ENCODE measurements around the gene TPO. TPM values are rescaled to one million over a fixed set of nuclear protein-coding genes. Genes with fewer than 3 reads are reported as not detected.

Gene TPO
- total RNA-seq, 5 donors from 2014 or later (not counting 1 experiment from before 2014, with no cell fraction given) = 0.18 to 0.26 TPM; not detected in 3

DNA sequence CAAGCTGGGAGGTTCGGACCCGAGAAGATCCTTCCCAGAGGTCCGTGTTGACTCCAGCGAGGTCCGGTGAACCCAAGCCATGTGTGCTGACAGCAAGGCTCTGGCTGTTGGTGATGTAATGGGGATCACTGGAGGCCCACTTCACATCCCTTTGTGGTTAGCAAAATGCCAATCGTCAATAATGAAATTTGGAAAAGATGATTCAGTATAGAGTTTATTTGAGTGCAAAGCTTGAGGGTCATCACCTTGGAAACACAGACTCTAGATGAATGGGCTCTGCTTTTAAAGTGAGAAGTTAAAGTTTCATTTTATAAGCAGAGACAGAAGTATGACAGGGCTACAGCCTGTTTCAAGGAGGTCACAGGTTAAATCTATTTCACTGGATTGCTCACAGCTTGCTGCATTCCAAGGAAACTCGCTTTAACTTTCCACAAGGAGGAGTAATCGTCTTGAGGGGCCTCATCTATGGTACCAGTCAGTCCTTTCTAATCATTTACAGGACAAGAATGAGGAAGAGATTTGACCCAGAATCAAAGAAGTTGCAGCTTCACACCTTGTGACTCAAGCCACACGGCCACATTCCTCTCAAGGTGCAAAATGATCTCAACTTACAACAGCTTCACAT lies 140.5 kb downstream of the TPO start:
- no peak overlapping the region for H3K27ac Mint-ChIP-seq
- Histone ChIP-seq H3K27ac (ENCODE audit: low read length) (no peak overlapping the region), H3K36me3 (ENCODE audit: control insufficient read depth in 2 of 2, extremely low read depth in 1 of 2, insufficient read depth in 1 of 2, low read length in 1 of 2) (no peaks in the 10 kb centered on the region), H3K4me3 (ENCODE audit: control insufficient read depth in 1 of 2, extremely low read depth in 1 of 2, low read length in 1 of 2) (no peak overlapping the region), H3K27me3 (replicated peaks in 1 of 2; ENCODE audit: control insufficient read depth in 2 of 2, extremely low read depth in 1 of 2, insufficient read depth in 2 of 2, low read length in 1 of 2) (peaks cover 0 to 28% of the 10 kb centered on the region in 2 experiments), H3K4me1 (ENCODE audit: control insufficient read depth in 1 of 2, extremely low read depth in 1 of 2, insufficient read depth in 2 of 2, low read length in 2 of 2) (peaks cover 0 to 8% of the 10 kb centered on the region in 2 experiments), H3K9me3 (no peaks in the 10 kb centered on the region)
- CTCF ChIA-PET = interaction anchor here (0.5 to 1.7 kb wide), 4 partner anchors 7 to 461 kb away, joined by 3 to 5 read pairs (median 3); no protein-coding TSS in a partner anchor
- ATAC-seq (replicated peaks in 1 of 4) (no peak), DNase-seq (no peak)
- H3K4me3 Mint-ChIP-seq = no peak overlapping the region
- H3K4me1 Mint-ChIP-seq = peaks cover 4 to 6% (median 5%) of the 10 kb centered on the region in 3 donors
- no peaks in the 10 kb centered on the region for H3K9me3 Mint-ChIP-seq
- WGBS (ENCODE audit: insufficient coverage) = 65% methylated on average over 7 of the region's 9 CpGs
- H3K27me3 Mint-ChIP-seq = peaks cover 2 to 5% of the 10 kb centered on the region in 2 donors
- no peaks in the 10 kb centered on the region for H3K36me3 Mint-ChIP-seq
- POLR2A ChIA-PET = no interaction called here

- 89% methylated on average over 4 of the region's 9 CpGs for WGBS (ENCODE audit: insufficient coverage)
- H3K27me3 Mint-ChIP-seq = peaks cover 0 to 5% of the 10 kb centered on the region in 2 donors
- H3K4me1 ChIP-seq (ENCODE audit: control insufficient read depth in 1 of 2, extremely low read depth in 1 of 2, insufficient read depth in 2 of 2, low read length in 2 of 2) = no peaks in the 10 kb centered on the region
- no peak overlapping the region for H3K4me3 ChIP-seq (ENCODE audit: control insufficient read depth in 1 of 2, extremely low read depth in 1 of 2, low read length in 1 of 2)
- no peak for ATAC-seq (replicated peaks in 1 of 4)
- H3K36me3 ChIP-seq (ENCODE audit: control insufficient read depth in 2 of 2, extremely low read depth in 1 of 2, insufficient read depth in 1 of 2, low read length in 1 of 2) = no peaks in the 10 kb centered on the region
- no peaks in the 10 kb centered on the region for H3K9me3 ChIP-seq
- no peaks in the 10 kb centered on the region for H3K9me3 Mint-ChIP-seq
- peaks cover 0 to 4% (median 0%) of the 10 kb centered on the region in 3 donors for H3K4me1 Mint-ChIP-seq
- CTCF ChIA-PET = no interaction called here
- H3K27me3 ChIP-seq (replicated peaks in 1 of 2; ENCODE audit: control insufficient read depth in 2 of 2, extremely low read depth in 1 of 2, insufficient read depth in 2 of 2, low read length in 1 of 2) = peaks cover 0 to 19% of the 10 kb centered on the region in 2 experiments
- H3K27ac Mint-ChIP-seq = no peak overlapping the region
- DNase-seq = no peak
- H3K36me3 Mint-ChIP-seq = no peaks in the 10 kb centered on the region
- POLR2A ChIA-PET = no interaction called here
- no peak overlapping the region for H3K27ac ChIP-seq (ENCODE audit: low read length)
- H3K4me3 Mint-ChIP-seq = no peak overlapping the region
Measured at GRCh38 chr2:1556286-1556685, 143.0 kb downstream of the TPO start.

- POLR2A ChIA-PET = no interaction called here
- CTCF ChIA-PET = no interaction called here
- no peak for ATAC-seq (replicated peaks in 1 of 4)
Measured at GRCh38 chr2:1556776-1557466, 143.7 kb downstream of the TPO start.

GRCh38 chr2:1557467-1557820 lies 144.2 kb downstream of the TPO start:
- CTCF ChIA-PET = no interaction called here
- no peaks in the 10 kb centered on the region for H3K36me3 Mint-ChIP-seq
- POLR2A ChIA-PET = no interaction called here
- Histone ChIP-seq H3K4me3 (ENCODE audit: control insufficient read depth in 1 of 2, extremely low read depth in 1 of 2, low read length in 1 of 2) (no peak overlapping the region), H3K4me1 (ENCODE audit: control insufficient read depth in 1 of 2, extremely low read depth in 1 of 2, insufficient read depth in 2 of 2, low read length in 2 of 2) (no peaks in the 10 kb centered on the region), H3K9me3 (no peaks in the 10 kb centered on the region), H3K27ac (ENCODE audit: low read length) (no peak overlapping the region), H3K36me3 (ENCODE audit: control insufficient read depth in 2 of 2, extremely low read depth in 1 of 2, insufficient read depth in 1 of 2, low read length in 1 of 2) (no peaks in the 10 kb centered on the region), H3K27me3 (replicated peaks in 1 of 2; ENCODE audit: control insufficient read depth in 2 of 2, extremely low read depth in 1 of 2, insufficient read depth in 2 of 2, low read length in 1 of 2) (peaks cover 0 to 16% of the 10 kb centered on the region in 2 experiments)
- H3K27me3 Mint-ChIP-seq = no peaks in the 10 kb centered on the region
- no peak for DNase-seq
- ATAC-seq (replicated peaks in 1 of 4) = no peak
- H3K9me3 Mint-ChIP-seq = no peaks in the 10 kb centered on the region
- H3K27ac Mint-ChIP-seq = no peak overlapping the region
- 92% methylated on average over 2 of the region's 11 CpGs for WGBS (ENCODE audit: insufficient coverage)
- H3K4me3 Mint-ChIP-seq = no peak overlapping the region
- H3K4me1 Mint-ChIP-seq = peaks cover 0 to 6% (median 0%) of the 10 kb centered on the region in 3 donors

More at GRCh38 chr2:1556776-1557466, 143.7 kb downstream of the TPO start:
- H3K9me3 ChIP-seq = no peaks in the 10 kb centered on the region
- Mint-ChIP-seq H3K27me3 (peaks cover 0 to 4% of the 10 kb centered on the region in 2 donors), H3K36me3 (no peaks in the 10 kb centered on the region), H3K4me1 (peaks cover 0 to 6% (median 0%) of the 10 kb centered on the region in 3 donors), H3K9me3 (no peaks in the 10 kb centered on the region), H3K27ac (no peak overlapping the region), H3K4me3 (no peak overlapping the region)
- no peak overlapping the region for H3K27ac ChIP-seq (ENCODE audit: low read length)
- 89% methylated on average over 10 of the region's 13 CpGs for WGBS (ENCODE audit: insufficient coverage)
- H3K36me3 ChIP-seq (ENCODE audit: control insufficient read depth in 2 of 2, extremely low read depth in 1 of 2, insufficient read depth in 1 of 2, low read length in 1 of 2) = no peaks in the 10 kb centered on the region
- H3K27me3 ChIP-seq (replicated peaks in 1 of 2; ENCODE audit: control insufficient read depth in 2 of 2, extremely low read depth in 1 of 2, insufficient read depth in 2 of 2, low read length in 1 of 2) = peaks cover 0 to 16% of the 10 kb centered on the region in 2 experiments
- H3K4me3 ChIP-seq (ENCODE audit: control insufficient read depth in 1 of 2, extremely low read depth in 1 of 2, low read length in 1 of 2) = no peak overlapping the region
- H3K4me1 ChIP-seq (ENCODE audit: control insufficient read depth in 1 of 2, extremely low read depth in 1 of 2, insufficient read depth in 2 of 2, low read length in 2 of 2) = no peaks in the 10 kb centered on the region
- DNase-seq = no peak

DNA sequence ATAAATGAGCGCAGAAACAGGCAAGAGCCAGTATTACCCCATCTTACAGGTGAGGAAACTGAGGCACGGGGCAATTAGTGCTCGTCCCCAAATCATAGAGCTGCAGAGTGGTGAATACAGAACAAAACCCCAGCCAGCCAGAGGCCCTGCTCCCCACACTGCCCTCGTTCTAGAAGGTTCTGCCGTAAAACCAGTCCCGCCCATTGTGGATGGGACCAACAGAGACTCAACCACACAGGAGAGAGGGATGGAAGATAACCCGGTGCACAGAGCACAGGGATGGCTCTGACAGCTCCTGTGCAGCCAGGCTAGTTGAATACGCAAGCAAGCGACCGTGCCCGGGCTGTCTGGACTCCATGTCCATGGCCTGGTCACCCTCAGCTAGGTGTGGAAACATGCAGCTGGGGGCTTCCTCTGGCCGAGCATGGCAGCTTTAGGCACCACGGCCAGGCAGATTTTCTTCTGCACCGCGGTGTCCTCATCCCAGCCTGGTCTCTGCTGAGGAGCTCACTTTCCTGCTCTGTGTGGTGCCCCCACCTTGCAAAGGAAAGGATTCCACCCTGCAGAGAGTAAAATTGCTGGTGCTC lies 146.4 kb downstream of the TPO start:
- Histone ChIP-seq H3K27me3 (replicated peaks in 1 of 2; ENCODE audit: control insufficient read depth in 2 of 2, extremely low read depth in 1 of 2, insufficient read depth in 2 of 2, low read length in 1 of 2) (peaks cover 0 to 26% of the 10 kb centered on the region in 2 experiments), H3K36me3 (ENCODE audit: control insufficient read depth in 2 of 2, extremely low read depth in 1 of 2, insufficient read depth in 1 of 2, low read length in 1 of 2) (no peaks in the 10 kb centered on the region), H3K9me3 (no peaks in the 10 kb centered on the region), H3K27ac (ENCODE audit: low read length) (no peak overlapping the region), H3K4me1 (ENCODE audit: control insufficient read depth in 1 of 2, extremely low read depth in 1 of 2, insufficient read depth in 2 of 2, low read length in 2 of 2) (peaks cover 6 to 17% of the 10 kb centered on the region in 2 experiments), H3K4me3 (ENCODE audit: control insufficient read depth in 1 of 2, extremely low read depth in 1 of 2, low read length in 1 of 2) (no peak overlapping the region)
- Mint-ChIP-seq H3K9me3 (no peaks in the 10 kb centered on the region), H3K36me3 (no peaks in the 10 kb centered on the region), H3K27me3 (no peaks in the 10 kb centered on the region), H3K4me1 (peaks cover 20 to 23% (median 22%) of the 10 kb centered on the region in 3 donors), H3K27ac (no peak overlapping the region), H3K4me3 (no peak overlapping the region)
- ChIA-PET CTCF (interaction anchor here in 1 of 2 donors (1.6 kb wide), 1 partner anchor 9 kb away, joined by 3 read pairs; no protein-coding TSS in a partner anchor), POLR2A (interaction anchor here in 1 of 2 donors (0.6 kb wide), 1 partner anchor 569 kb away, joined by 4 read pairs; no protein-coding TSS in a partner anchor)
- no peak for ATAC-seq (replicated peaks in 1 of 4)
- WGBS (ENCODE audit: insufficient coverage) = 90% methylated on average over 15 of the region's 15 CpGs
- DNase-seq = no peak

DNA sequence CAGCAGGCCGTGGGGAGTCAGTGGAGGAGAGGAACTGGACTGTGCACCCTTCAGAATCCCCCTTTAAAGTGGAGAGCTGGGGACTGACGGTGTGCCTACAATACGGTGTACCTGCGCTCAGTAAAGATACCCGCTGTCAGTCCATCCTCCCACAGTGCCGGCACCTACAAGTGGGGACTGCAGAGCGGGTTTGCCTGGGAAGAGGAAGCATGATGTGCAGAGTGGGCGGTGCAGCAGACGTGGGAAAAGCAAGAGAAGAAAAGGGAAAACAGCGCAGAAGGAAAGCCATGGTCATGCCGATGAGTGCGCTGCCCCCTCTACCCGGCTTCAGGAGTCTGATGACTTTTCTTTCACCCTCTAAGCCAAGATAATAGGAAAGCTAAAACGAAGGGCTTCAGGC lies 148.0 kb downstream of the TPO start:
- Histone ChIP-seq H3K27me3 (replicated peaks in 1 of 2; ENCODE audit: control insufficient read depth in 2 of 2, extremely low read depth in 1 of 2, insufficient read depth in 2 of 2, low read length in 1 of 2) (peaks cover 0 to 26% of the 10 kb centered on the region in 2 experiments), H3K4me3 (ENCODE audit: control insufficient read depth in 1 of 2, extremely low read depth in 1 of 2, low read length in 1 of 2) (no peak overlapping the region), H3K27ac (ENCODE audit: low read length) (no peak overlapping the region), H3K4me1 (ENCODE audit: control insufficient read depth in 1 of 2, extremely low read depth in 1 of 2, insufficient read depth in 2 of 2, low read length in 2 of 2) (peaks cover 6 to 23% of the 10 kb centered on the region in 2 experiments), H3K9me3 (no peaks in the 10 kb centered on the region), H3K36me3 (ENCODE audit: control insufficient read depth in 2 of 2, extremely low read depth in 1 of 2, insufficient read depth in 1 of 2, low read length in 1 of 2) (no peaks in the 10 kb centered on the region)
- Mint-ChIP-seq H3K27ac (no peak overlapping the region), H3K27me3 (no peaks in the 10 kb centered on the region), H3K36me3 (no peaks in the 10 kb centered on the region), H3K4me1 (peaks cover 22 to 31% (median 27%) of the 10 kb centered on the region in 3 donors), H3K9me3 (peaks cover 0 to 1% (median 0%) of the 10 kb centered on the region in 3 donors), H3K4me3 (no peak overlapping the region)
- DNase-seq (no peak), ATAC-seq (replicated peaks in 1 of 4) (no peak)
- 96% methylated on average over 10 of the region's 14 CpGs for WGBS (ENCODE audit: insufficient coverage)
- ChIA-PET POLR2A (no interaction called here), CTCF (no interaction called here)
